ENCODE data around the gene TSPEAR.

DNA sequence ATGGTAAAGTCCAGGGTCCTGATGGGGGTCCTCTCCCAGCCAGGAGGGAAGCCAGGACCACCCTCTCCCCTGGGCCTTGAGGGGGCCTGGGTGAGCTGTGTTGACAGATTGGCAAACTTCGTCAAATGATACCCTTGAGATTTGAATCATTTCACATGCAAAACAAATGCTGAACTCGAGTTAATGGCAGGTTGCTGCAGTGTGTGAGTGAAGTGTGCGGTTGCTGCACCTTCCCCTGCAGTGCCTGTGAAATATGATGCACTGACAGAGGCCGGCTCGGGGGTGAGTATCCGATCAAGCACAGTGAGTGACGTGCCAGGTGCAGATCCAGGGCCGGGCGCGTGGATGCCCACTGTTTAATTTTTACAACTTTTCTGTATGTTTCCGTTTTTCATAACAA is 23.7 kb downstream of the TSPEAR start:
- TF ChIP-seq CTCF (IDR thresholded peaks at IDR 0.05) = no peak
- TF ChIP-seq POLR2A (IDR thresholded peaks at IDR 0.05) = no peak
- TF ChIP-seq EP300 (IDR thresholded peaks at IDR 0.05; ENCODE audit: low read depth) = no peak
- TF ChIP-seq POLR2AphosphoS5 (IDR thresholded peaks at IDR 0.05) = no peak
